Parathyroid adenoma (tissue), 2 donors: Measurements from ENCODE around the gene EDEM3.

Source experiments
- H2AFZ ChIP-seq: fragments of 300-600 bp; sonication (generic); one replicate; pipeline ENCODE4 v1.7.0; 2017; ENCODE audit warnings: antibody characterized with exemption, mild to moderate bottlenecking
- H3K27ac ChIP-seq: fragments of 300-600 bp; sonication (generic); one replicate; pipeline ENCODE4 v1.7.0; 2017
- H3K27me3 ChIP-seq: fragments of 300-600 bp; sonication (generic); one replicate; pipeline ENCODE4 v1.7.0; 2017; ENCODE audit warnings: low read length; ENCODE audit not compliant: control insufficient read depth, insufficient read depth
- H3K36me3 ChIP-seq: fragments of 300-600 bp; sonication (generic); one replicate; pipeline ENCODE4 v1.7.0; 2017; ENCODE audit warnings: low read length; ENCODE audit not compliant: control insufficient read depth, insufficient read depth
- H3K4me1 ChIP-seq: fragments of 300-600 bp; sonication (generic); one replicate; pipeline ENCODE4 v1.7.0; 2017; ENCODE audit warnings: control low read depth
- H3K4me2 ChIP-seq: fragments of 300-600 bp; sonication (generic); one replicate; pipeline ENCODE4 v1.7.0; 2017; ENCODE audit warnings: low read length
- H3K4me3 ChIP-seq: fragments of 300-600 bp; sonication (generic); one replicate; pipeline ENCODE4 v1.7.0; 2017; ENCODE audit warnings: low read depth, low read length
- H3K79me2 ChIP-seq: fragments of 300-600 bp; sonication (generic); one replicate; pipeline ENCODE4 v1.7.0; 2017; ENCODE audit warnings: control low read depth
- H3K9ac ChIP-seq: fragments of 300-600 bp; sonication (generic); one replicate; pipeline ENCODE4 v1.7.0; 2017; ENCODE audit warnings: mild to moderate bottlenecking
- H3K9me3 ChIP-seq: fragments of 300-600 bp; sonication (generic); one replicate; pipeline ENCODE4 v1.7.0; 2017; ENCODE audit warnings: low read length; ENCODE audit not compliant: control insufficient read depth
- TF ChIP-seq, protein P1 (sequence below): fragments of 300-600 bp; sonication (generic); IDR thresholded peaks from one replicate; pipeline ENCODE4 v1.7.0; 2017; ENCODE audit warnings: antibody characterized with exemption, mild to moderate bottlenecking
- donor health status: primary hyperparathyroidism.

EDEM3 gene

DNA sequence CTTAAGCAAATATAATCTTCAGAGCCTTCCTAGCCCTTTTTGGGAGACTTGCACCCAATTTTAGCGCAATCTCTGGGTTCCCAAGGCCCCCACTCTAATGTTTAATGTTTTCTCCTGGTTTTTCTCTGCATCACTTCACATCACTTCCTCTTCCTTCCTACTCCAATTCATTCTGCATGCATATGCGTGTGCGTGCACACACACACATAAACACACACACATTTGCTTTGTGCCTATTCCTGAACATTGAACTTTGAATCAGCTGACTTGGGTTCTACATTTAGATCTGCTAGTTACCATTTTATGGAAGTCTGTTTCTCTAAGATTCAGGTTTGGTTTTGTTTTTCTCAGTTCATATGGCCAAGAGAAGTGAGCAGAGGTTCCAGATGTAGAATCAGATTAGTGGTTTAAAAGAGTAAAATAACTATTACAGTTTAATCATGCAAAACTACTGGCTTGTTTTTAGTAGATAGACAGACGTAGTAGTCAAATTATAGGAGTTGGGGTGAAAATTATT, 7.4 kb upstream of the EDEM3 start:
- Histone ChIP-seq H3K9me3 (no peaks in the 10 kb centered on the region), H2AFZ (no peak overlapping the region), H3K4me2 (no peak overlapping the region), H3K9ac (no peak overlapping the region), H3K27ac (no peak overlapping the region), H3K36me3 (no peaks in the 10 kb centered on the region), H3K79me2 (no peaks in the 10 kb centered on the region), H3K4me1 (no peaks in the 10 kb centered on the region), H3K27me3 (no peaks in the 10 kb centered on the region), H3K4me3 (no peak overlapping the region)
- TF ChIP-seq, protein P1, sequence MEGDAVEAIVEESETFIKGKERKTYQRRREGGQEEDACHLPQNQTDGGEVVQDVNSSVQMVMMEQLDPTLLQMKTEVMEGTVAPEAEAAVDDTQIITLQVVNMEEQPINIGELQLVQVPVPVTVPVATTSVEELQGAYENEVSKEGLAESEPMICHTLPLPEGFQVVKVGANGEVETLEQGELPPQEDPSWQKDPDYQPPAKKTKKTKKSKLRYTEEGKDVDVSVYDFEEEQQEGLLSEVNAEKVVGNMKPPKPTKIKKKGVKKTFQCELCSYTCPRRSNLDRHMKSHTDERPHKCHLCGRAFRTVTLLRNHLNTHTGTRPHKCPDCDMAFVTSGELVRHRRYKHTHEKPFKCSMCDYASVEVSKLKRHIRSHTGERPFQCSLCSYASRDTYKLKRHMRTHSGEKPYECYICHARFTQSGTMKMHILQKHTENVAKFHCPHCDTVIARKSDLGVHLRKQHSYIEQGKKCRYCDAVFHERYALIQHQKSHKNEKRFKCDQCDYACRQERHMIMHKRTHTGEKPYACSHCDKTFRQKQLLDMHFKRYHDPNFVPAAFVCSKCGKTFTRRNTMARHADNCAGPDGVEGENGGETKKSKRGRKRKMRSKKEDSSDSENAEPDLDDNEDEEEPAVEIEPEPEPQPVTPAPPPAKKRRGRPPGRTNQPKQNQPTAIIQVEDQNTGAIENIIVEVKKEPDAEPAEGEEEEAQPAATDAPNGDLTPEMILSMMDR = no peak

DNA sequence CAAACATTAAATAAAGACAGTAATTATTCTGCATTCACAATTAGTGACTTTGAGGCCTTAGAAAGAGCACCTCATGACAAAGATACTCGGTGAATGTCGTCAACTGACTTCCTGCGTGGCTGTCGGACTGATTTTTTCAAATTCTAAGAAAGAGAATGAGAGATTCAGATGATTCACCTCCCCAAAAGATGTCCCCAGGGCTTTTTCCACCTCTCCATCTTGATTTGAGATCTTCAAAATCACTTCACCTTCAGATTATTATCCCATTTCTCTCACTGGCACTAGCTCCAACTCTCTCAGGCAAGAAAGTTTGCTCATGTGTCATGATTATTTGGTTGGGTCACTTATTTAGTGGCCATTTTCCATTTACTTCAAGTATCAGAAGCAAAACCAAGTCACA, 5.0 kb upstream of the EDEM3 start:
- Histone ChIP-seq H3K79me2 (no peaks in the 10 kb centered on the region), H3K36me3 (no peaks in the 10 kb centered on the region), H3K4me1 (peaks cover 4% of the 10 kb centered on the region), H2AFZ (no peak overlapping the region), H3K9me3 (no peaks in the 10 kb centered on the region), H3K4me3 (no peak overlapping the region), H3K4me2 (no peak overlapping the region), H3K9ac (no peak overlapping the region), H3K27ac (no peak overlapping the region), H3K27me3 (no peaks in the 10 kb centered on the region)
- TF ChIP-seq, protein P1 = no peak

DNA sequence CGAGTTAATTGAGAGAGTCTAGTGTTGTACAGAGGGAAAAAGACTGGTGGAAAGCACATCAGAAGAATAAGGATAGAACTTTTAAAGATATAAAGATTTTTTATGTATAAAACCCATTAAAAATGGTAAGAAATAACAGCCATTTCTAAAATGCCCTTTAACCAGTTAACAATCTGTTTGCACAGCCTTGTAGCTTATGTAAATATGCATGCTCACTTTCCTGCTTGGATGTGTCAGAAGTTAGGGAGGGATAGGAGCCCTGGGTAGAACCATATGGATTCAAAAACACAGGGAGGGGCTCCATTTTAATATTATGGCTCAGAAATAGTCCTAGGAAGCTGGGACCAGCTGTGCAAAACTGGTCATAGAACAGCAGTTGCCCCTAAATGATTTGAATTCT, 4.5 kb upstream of the EDEM3 start:
- Histone ChIP-seq H3K27me3 (no peaks in the 10 kb centered on the region), H3K27ac (no peak overlapping the region), H3K4me1 (peaks cover 4% of the 10 kb centered on the region), H3K79me2 (no peaks in the 10 kb centered on the region), H2AFZ (no peak overlapping the region), H3K4me3 (no peak overlapping the region), H3K9ac (no peak overlapping the region), H3K4me2 (no peak overlapping the region), H3K9me3 (no peaks in the 10 kb centered on the region), H3K36me3 (no peaks in the 10 kb centered on the region)
- TF ChIP-seq, protein P1 = no peak

DNA sequence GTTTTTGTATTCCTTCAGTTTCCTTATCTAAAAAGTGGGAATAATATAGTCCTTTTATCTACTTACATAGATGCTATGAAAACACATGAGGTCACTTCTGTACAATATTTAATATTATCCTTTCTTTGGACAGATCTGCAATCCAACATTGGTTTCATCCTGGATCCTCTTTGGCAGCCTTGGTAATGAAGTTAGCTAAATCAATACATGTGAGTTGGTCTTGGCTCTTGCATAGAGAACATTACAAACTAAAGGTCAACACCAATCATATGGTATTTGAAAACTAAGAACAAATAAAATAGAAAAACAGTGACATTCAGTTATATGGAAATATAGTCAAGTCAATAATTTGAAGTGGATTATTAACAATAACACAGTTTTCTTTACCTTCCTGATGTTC, 3.2 kb upstream of the EDEM3 start:
- Histone ChIP-seq H3K4me1 (peaks cover 4% of the 10 kb centered on the region), H3K27me3 (no peaks in the 10 kb centered on the region), H3K27ac (no peak overlapping the region), H3K79me2 (no peaks in the 10 kb centered on the region), H3K4me2 (no peak overlapping the region), H3K36me3 (no peaks in the 10 kb centered on the region), H2AFZ (no peak overlapping the region), H3K4me3 (no peak overlapping the region), H3K9me3 (no peaks in the 10 kb centered on the region), H3K9ac (no peak overlapping the region)
- TF ChIP-seq, protein P1 = no peak

DNA sequence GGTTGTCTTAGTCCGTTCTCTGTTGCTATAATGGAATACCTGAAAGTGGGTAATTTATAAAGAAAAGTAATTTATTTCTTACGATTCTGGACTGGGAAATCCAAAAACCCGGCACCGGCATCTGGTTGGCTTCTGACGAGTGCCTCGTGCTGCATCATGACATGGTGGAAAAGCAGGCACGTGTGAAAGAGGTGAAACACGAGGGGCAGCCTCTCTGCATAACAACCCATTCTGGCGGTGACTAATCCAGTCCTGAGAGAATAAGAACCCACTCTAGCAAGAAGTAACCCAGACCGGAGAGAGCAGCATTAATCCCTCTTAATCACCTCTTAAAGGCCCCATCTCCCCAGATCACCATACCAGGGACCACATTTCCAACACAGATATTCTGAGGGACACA, 2.7 kb upstream of the EDEM3 start:
- Histone ChIP-seq H3K27ac (no peak overlapping the region), H3K9me3 (no peaks in the 10 kb centered on the region), H3K27me3 (no peaks in the 10 kb centered on the region), H3K9ac (no peak overlapping the region), H3K36me3 (no peaks in the 10 kb centered on the region), H3K79me2 (no peaks in the 10 kb centered on the region), H3K4me1 (peaks cover 4% of the 10 kb centered on the region), H3K4me3 (no peak overlapping the region), H2AFZ (no peak overlapping the region), H3K4me2 (no peak overlapping the region)
- TF ChIP-seq, protein P1 = no peak
